ENCODE data around the gene SOCS2.

Gene SOCS2

DNA sequence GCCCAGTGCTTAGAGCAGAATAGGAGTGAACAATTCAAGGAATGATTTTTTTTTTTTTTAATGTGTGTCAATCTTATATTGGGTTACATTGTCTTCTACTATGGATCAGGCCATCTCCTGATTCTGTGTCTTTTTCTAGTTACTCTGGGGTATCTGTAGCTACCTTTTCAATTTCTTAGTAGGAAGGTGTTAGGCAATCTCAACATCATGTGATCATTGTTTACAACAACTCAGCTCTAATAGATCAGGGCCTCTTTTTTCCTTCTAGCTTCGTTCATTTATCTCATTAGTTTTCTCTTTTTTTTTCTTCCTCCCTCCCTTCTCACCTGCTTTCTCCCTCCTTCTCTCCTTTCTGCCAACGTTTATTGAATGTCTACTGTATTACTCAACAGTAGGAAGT is 8.9 kb downstream of the SOCS2 start:
- DNase-seq (ENCODE audit: low spot score) = no peak
- in situ Hi-C loops (cut with MboI; ENCODE audit: low sequenced_read_pairs, unreplicated experiment) = no loop called here
- no peak for TF ChIP-seq CTCF (IDR thresholded peaks at IDR 0.05; ENCODE audit: borderline replicate concordance, control extremely low read depth, extremely low read depth, insufficient read depth, missing control alignments)

DNA sequence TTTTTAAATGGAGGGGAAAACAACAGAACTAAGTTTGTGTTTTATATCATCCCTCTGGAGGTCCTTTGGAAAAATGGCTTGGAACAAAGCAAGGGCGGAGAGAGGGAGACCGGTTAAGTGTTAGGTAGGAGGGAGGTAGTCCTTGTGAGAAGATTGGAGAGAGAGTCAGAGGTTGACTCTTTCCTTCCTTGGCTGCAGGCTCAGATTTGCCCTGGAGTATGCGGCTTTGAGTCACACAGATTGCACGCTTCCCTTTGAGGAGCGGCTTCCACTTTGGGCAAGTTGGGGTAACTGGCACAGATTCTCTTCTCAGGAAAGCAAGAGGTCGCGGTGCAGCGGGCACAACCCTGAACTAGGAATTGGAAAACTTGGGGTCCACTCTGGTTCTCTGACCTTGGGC is 9.9 kb downstream of the SOCS2 start:
- in situ Hi-C loops (cut with MboI; ENCODE audit: low sequenced_read_pairs, unreplicated experiment) = no loop called here
- TF ChIP-seq CTCF (IDR thresholded peaks at IDR 0.05; ENCODE audit: borderline replicate concordance, control extremely low read depth, extremely low read depth, insufficient read depth, missing control alignments) = no peak
- no peak for DNase-seq (ENCODE audit: low spot score)

GRCh38 chr12:93583627-93584392 is 11.3 kb downstream of the SOCS2 start:
- in situ Hi-C loops (cut with MboI; ENCODE audit: low sequenced_read_pairs, unreplicated experiment) = no loop called here
- no peak for DNase-seq (ENCODE audit: low spot score)
- no peak for TF ChIP-seq CTCF (IDR thresholded peaks at IDR 0.05; ENCODE audit: borderline replicate concordance, control extremely low read depth, extremely low read depth, insufficient read depth, missing control alignments)

DNA sequence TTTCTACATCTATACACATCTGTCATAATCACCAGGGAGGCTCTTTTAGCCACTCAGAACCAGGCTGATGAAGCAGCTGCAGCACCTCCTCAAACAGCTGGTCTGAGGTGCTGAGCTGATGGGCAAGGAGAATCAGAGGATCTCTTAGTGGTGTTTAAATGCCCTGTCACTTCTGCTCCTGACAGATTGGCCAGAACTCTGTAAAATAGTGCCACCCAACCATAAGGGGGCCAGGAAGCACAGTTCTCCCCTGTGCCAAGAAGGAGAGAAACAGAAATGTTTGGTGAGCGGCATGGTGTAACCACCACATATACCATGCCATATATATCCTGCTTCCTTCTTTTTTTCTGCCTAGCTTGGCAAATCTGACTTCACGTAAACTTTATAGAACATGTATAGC is 12.8 kb downstream of the SOCS2 start:
- no peak for DNase-seq (ENCODE audit: low spot score)
- TF ChIP-seq CTCF (IDR thresholded peaks at IDR 0.05; ENCODE audit: borderline replicate concordance, control extremely low read depth, extremely low read depth, insufficient read depth, missing control alignments) = no peak
- in situ Hi-C loops (cut with MboI; ENCODE audit: low sequenced_read_pairs, unreplicated experiment) = no loop called here

DNA sequence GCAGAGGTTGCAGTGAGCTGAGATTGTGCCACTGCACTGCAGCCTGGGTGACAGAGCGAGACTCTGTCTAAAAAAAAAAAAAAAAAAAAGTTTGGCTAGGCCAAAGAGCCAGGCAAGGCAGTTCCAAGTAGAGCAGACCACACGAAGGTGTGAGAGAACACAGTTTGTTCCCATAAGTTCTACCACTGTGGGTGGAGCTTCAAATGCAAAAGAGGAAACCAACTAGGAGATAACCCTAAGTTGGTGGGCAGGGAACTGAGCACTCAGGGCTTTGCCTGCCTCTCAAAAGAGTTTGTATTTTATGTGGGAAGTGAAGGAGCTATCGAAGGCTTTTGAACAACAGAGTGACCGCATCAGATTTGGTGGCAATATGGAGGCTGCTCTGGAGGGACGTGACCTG is 15.1 kb downstream of the SOCS2 start:
- TF ChIP-seq CTCF (IDR thresholded peaks at IDR 0.05; ENCODE audit: borderline replicate concordance, control extremely low read depth, extremely low read depth, insufficient read depth, missing control alignments) = no peak
- DNase-seq (ENCODE audit: low spot score) = no peak
- in situ Hi-C loops (cut with MboI; ENCODE audit: low sequenced_read_pairs, unreplicated experiment) = no loop called here

- in situ Hi-C loops (cut with MboI; ENCODE audit: low sequenced_read_pairs, unreplicated experiment) = no loop called here
- TF ChIP-seq CTCF (IDR thresholded peaks at IDR 0.05; ENCODE audit: borderline replicate concordance, control extremely low read depth, extremely low read depth, insufficient read depth, missing control alignments) = no peak
- no peak for DNase-seq (ENCODE audit: low spot score)
These were observed 16.6 kb downstream of the SOCS2 start for GRCh38 chr12:93589081-93589480.

All from GM13976 (cell line).